Mesenteric fat pad (tissue), 1 donor: ENCODE measurements around the gene SPPL2B. TPM values are rescaled to one million over a fixed set of nuclear protein-coding genes. Genes with fewer than 3 reads are reported as not detected.
"Not testable (repeated sequence)": the region's sequence is repeated elsewhere in the genome, so short reads cannot be mapped to it uniquely, and the experiment has no call there.

Source experiments
- DNase-seq: peaks from one replicate; pipeline ENCODE4 v3.0.0-alpha.2; 2020; ENCODE audit warnings: low spot score
- long read RNA-seq: library from polyadenylated mRNA; unstranded; transcript quantifications from one replicate; pipeline ENCODE4 v2.0.0, GENCODE V29; 2020
- total RNA-seq: library from RNA; stranded (reverse); fragmentation: NEBNext Ultra II Directional; extraction: Animal tissue kit (Norgen Biotek cat#: 25700); gene quantifications from one replicate; pipeline ENCODE4 v1.2.1, GENCODE V29; 2021
- donor health status: DM: yes; HTN: yes; CAD: no.

The SPPL2B gene, protein sequence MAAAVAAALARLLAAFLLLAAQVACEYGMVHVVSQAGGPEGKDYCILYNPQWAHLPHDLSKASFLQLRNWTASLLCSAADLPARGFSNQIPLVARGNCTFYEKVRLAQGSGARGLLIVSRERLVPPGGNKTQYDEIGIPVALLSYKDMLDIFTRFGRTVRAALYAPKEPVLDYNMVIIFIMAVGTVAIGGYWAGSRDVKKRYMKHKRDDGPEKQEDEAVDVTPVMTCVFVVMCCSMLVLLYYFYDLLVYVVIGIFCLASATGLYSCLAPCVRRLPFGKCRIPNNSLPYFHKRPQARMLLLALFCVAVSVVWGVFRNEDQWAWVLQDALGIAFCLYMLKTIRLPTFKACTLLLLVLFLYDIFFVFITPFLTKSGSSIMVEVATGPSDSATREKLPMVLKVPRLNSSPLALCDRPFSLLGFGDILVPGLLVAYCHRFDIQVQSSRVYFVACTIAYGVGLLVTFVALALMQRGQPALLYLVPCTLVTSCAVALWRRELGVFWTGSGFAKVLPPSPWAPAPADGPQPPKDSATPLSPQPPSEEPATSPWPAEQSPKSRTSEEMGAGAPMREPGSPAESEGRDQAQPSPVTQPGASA
- 37.8 TPM for total RNA-seq
- long read RNA-seq, transcript SPPL2B-212 (8 exons, 2,459 nt) = minor isoform, 6 of 111 reads
- long read RNA-seq, transcript SPPL2B-209 (15 exons, 3,456 nt) = major isoform, 27 of 111 reads
- long read RNA-seq, partial matches to known transcripts = 52 of 111 reads
- long read RNA-seq, other reads (novel, unspliced or antisense) = 24 of 111 reads

DNA sequence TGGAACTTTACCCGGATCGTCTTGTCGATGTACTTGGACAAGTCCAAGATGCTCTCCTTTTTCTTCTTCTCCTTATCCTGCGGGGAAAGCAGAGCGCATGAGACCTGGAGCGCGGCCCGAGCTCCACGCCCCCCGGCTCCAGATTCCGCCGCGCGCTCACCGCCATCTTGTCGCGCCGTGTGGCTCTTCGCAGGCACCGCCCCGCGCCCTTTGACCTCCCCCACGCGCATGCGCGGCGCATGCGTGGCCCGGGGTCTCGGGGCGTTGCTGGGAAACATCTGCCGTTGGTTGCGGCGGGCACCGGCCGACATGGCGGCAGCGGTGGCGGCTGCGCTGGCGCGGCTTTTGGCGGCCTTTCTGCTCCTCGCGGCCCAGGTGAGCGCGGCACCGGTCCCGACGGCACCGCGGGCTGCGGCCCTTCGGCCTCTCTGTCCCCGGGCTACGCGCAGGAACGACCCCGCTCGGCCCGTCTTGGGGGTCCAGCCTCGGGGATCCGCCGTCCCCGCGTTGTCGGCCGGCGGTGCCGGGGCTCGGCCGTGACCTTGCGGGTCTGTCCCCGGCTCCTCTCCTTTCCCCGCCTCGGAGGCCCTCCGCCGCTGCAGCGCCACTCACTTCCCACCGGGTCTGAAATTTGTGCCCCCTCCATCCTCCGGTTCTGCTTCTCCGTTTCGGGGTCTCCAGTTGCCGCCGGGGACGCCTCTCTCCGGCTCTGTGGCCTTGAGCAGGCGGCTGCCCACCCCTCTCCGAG lies at the start of gene SPPL2B, which contains the start of gene LSM7:
Gene SPPL2B, plus strand, starts transcription at position 284 of the 748 bp plus-strand sequence. Its CDS starts 26 bp downstream, at position 310.
Gene LSM7, minus strand, starts transcription at position 186 of the 748 bp plus-strand sequence. Its CDS starts 20 bp downstream, at position 166.
- peak; percentile 98 for DNase-seq

DNA sequence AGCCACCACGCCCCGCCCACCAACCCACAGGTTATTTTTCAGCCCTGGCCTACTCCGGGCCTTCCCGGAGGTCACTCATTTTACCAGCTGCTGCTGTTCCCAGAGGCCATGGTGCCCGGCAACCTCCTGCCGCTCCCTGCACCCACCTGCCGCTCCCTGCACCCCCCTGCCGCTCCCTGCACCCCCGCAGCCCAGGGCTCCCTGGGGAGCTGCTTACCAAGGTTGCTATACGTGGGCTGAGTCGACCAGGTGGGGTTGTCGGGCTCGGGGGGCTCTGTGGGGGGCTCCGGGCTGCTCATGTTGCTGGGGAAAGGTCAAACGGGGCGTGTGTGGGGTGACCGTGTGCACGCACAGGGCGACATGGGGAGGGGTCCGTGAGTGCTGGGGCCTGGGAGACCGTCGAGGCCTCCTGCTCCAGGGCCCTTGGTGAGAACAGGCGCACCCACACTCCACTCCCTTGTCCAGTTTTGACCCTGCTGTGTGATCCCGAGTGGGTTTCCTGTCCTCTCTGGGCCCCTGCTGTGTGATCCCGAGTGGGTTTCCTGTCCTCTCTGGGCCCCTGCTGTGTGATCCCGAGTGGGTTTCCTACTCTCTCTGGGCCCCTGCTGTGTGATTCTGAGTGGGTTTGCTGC lies 47.7 kb upstream of the SPPL2B start:
- no peak for DNase-seq

DNA sequence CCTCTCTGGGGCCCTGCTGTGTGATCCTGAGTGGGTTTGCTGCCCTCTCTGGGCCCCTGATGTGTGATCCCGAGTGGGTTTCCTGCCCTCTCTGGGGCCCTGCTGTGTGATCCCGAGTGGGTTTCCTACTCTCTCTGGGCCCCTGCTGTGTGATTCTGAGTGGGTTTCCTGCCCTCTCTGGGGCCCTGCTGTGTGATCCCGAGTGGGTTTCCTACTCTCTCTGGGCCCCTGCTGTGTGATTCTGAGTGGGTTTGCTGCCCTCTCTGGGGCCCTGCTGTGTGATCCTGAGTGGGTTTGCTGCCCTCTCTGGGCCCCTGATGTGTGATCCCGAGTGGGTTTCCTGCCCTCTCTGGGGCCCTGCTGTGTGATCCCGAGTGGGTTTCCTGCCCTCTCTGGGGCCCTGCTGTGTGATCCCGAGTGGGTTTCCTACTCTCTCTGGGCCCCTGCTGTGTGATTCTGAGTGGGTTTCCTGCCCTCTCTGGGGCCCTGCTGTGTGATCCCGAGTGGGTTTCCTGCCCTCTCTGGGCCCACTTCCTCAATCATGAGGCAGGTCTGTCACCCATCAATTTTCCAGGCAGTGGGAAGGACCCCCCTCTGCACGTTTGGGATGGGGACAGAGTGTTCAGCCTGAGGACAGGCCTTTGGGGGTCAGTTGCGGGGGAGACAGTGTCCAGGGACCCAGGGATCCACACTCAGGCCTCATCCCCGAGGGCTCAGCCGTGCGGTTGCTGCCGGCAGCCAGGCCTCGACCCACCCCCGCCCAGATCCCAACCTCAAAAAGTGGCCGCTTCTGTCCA lies 47.0 kb upstream of the SPPL2B start:
- not testable (repeated sequence) for DNase-seq

DNA sequence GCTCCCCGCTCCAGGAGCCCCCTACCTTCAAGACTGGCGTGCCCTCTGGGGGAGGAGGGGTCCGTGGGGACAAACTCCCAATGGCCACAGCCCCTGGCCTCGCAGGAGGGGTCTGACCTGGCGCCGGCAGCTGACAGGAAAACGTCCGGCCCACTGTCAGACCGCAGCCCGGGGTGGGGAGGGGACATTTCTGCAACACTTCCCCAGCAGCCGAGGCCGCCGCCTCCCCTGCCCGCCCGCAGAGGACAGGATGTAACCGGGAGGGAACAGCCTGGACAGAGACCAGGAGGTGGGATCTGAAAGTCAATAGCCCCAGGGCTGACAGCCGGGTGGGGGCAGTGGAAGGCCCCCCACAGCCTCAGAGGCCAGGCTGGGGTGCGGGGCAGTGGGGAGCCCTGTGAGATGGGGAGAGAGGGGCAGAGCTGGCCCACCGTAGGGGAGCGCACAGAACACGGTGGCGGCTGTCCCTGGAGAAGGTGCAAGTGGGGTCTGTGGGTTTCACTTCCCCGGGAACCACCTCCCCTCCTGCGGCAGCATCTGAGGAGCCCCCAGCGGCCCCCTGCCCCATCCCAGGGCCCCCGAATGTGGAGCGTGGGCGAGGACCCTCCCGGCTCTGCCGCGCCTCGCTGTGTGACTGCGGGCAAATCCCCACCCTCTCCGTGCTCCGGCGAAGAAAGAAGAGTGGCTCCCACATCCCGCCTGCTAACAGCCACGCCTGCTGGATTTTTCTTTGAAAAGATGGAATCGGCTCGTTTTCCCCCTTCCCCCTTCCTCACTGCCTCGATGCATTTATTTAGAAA lies 46.2 kb upstream of the SPPL2B start, which contains the start of gene PEAK3:
Gene PEAK3, minus strand, starts transcription at position 114 of the 800 bp plus-strand sequence. CDS start 1,244 bp downstream, outside the sequence.
- DNase-seq = peak; percentile 94

DNA sequence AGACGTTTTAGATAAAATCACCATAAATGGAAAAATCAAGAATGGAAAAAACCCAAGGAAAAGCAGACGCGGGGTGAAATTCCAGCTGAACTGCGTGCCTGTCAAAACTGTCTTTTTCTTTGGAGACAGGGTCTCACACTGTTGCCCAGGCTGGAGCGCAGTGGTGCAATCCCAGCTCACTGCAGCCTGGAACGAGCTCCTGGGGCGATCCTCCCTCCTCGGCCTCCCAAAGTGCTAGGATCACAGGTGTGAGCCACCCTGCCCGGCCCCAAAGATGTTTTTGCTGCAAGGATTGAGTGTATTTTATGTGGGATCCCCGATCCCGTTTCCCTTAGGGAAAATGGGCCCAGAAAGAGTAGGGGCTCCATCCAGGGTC lies 45.6 kb upstream of the SPPL2B start:
- DNase-seq = no peak

DNA sequence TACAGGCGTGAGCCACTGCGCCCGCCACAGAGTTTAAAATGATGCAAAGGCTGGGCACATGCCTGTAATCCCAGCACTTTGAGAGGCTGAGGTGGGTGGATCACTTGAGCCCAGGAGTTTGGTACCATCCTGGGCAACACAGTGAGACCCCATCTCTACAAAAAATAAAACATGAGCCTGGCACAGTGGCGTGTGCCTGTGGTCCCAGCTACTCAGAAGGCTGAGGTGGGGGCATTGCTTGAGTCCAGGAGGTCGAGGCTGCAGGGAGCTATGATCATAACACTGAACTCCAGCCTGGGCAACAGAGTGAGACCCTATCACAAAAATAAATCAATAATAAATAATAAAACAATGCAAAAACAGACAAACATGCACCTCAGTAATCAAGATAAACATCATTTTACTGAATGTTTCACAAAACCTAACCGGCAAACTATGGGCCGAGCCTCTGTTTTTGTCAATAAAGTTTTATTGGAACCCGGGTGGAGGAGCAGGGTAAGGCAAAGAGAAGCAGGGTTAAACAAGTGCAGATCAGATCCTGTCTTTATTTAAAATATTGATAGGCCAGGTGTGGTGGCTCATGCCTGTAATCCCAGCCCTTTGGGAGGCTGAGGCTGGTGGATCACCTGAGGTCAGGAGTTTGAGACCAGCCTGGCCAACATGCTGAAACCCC lies 44.5 kb upstream of the SPPL2B start:
- DNase-seq = no peak

DNA sequence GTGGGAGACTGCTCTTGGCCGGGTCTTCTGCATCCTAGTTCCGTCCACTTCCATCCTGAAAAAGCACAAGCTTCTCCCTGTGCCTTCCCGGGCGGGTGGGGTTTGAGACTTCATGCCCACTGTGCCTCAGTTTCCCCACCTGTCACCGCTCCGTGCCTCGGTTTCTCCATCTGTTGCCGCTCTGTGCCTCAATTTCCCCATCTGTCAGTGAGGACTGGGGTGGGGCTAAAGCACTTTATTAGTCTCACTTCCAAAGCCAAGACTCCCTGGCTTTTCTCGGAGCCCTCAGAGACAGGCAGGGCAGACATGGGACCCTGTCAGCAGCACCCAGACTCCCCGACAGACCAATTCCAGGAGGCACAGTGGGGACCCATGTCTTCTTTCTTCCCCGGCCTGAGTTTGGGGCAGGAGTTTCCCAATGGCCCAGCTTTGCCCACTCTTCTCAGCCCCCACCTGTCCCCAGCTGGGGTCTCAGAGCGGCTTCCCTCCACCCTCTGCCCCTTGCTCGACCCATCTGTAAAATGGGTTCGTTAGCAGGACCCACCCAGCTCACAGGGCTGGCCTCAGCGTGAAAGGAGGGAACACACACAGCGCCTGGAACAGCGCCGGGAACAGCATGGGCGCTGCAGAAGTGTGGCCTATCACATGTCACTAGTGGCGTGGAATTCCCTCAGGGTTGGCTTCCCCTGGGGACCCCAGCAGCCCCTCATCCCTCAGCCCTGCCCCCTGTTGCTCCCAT lies 41.9 kb upstream of the SPPL2B start:
- no peak for DNase-seq

DNA sequence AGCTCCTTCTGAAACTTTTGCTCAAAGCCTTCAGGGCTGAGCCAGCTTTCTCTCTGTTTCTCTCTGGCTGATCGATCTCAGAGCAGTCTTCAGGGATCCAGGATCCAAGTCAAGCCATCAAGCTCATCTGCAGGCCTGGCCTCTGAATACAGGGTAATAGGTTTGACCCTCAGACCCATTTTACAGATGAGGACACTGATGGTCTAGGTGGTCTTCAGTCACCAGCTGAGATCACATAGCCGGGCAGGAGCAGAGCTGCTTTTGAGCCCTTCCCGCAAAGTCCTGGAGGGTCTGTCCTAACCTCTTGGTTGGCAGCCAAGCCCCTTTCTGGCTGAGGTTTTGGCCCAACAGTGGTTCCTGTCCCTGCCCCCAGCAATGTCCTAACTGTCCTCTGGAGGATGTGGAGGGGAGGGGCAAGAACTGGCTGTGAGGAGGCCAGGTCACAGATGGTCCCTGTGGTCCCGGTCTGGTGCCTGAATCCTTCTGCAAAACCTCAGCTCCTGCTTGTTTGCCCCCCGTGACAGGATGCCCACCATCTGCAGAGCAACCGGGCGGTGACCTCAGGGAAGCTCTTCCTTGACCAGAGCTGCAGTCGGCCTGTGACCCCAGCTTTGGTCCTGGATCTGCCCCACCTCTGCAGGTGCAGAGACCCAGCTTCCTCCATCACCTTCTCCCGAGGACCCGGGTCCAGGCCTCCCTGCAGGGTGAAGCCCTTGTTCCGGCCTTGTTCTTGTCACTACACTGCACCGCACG lies 40.7 kb upstream of the SPPL2B start:
- no peak for DNase-seq

DNA sequence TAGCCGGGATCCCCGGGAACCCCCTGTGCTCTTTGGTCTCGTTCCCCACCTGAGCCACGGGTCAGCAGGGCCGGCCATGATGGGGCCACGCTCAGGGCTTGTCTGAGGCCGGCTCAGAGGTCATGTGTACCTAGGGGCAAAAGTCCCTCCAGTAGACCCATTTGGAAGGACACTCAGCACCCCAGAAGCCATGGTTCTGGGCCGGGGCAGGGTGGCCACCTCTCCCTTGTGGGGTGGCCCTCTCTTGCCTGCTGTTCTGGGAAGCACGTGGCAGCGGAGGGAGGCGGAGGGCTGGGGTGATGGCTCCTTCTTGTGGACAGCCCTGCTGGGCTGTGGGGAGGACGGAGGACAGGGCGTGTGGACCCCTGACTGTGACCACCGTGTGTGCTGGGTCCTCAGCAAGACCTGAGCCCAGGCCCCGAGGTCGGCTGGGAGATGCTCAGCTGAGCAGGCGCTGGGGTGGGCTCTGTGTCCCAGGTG lies 40.1 kb upstream of the SPPL2B start:
- no peak for DNase-seq

DNA sequence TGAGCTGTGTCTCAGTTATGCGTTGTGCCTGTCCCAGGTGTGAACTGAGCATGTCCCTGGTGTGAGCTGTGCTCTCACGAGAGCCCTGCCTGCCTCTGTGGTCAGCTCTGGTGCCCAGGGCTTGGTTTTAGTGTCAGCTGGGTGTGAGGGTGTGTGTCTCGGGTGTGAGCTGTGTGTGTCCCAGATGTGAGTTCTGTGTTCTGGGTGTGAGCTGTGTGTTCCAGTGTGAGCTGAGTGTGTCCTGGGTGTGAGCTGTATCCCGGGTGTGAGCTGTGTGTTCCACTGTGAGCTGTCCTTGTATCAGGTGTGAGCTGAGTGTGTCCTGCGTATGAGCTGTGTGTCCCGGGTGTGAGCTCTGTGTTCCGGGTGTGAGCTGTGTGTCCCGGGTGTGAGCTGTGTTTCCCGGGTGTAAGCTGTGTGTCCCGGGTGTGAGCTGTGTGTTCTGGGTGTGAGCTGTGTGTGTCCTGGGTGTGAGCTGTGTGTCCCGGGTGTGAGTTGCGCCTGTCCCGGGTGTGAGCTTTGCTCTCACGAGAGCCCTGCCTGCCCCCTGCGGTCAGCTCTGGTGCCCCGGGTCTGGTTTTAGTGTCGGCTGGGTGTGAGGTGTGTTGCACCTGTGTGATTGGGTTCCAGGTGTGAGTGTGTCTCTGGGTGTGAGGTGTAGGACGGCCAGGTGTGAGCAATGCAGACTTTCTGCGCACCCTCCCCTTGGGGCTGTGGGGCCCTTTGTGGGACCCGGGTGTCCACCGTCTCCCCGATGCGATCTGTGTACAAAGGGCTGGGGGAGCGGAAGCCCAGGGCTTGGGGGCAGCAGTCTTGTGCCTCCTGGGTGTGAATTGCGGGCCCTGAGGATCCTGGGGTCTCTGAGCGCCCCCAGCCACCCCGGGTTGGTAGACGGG lies 39.4 kb upstream of the SPPL2B start:
- no peak for DNase-seq

DNA sequence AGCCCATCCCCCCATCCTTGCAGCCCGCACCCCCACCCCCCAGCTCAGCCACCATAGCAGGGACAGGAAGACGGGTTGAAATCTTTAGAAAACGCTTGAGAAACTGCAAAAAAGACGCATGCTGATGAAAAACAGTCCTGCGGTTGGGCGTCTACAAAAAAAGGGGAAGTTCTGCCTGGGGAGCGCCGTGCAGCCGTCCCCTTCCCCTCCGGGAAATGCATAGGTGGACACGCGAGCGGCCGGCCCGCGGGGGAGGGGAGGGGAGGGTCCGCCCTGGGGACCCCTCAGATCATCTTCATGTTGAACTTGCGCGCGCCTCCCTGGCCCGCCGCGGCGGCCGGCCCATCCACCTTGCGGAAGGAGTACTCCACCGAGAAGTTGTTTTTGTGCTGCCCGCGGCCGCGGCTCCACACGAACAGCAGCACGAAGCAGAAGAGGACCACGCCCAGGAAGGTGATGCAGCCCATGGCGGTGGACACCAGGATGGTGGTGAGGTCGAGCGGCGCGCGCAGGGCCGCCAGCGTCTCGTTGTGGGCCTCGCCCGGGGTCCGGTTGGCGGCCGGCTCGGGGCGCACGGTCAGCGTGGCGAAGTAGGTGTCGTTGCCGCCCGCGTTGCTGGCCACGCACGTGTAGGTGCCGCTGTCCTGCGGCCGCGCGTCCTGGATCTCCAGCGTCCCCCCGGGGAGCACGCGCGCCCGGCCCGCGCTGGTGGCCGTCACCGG lies 38.6 kb upstream of the SPPL2B start:
- no peak for DNase-seq

DNA sequence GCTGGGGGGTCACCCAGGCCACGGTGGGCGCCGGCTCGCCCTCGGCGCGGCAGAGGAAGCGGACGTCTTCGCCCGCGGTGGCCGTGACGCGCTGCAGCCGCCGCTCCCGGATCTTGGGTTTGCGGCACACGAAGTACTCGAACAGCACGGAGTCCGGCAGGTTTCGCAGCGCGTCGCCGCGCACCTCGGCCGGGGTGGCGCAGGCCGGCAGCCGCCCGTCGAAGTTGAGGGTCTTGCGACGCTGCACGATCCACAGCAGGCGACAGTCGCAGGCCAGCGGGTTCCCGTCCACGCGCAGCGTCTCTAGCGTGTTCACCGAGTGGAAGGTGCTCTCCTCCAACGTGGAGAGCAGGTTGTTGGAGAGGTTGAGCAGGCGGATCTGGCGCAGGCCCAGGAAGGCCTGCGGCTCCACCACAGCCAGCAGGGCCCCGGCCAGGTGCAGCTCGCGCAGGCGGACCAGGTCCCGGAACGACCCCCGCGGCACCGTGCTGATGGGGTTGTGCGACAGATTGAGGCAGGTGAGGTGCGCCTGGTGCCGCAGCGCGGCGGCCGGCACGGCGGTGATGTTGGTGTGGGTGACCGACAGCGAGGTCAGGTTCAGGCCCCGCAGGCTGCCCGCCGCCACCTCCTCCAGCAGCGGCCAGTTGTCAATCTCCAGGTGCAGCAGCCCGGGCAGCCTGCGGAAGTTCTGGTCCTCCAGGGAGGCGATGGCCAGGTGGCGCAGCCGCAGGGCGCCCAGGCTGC lies 37.9 kb upstream of the SPPL2B start:
- DNase-seq = no peak

DNA sequence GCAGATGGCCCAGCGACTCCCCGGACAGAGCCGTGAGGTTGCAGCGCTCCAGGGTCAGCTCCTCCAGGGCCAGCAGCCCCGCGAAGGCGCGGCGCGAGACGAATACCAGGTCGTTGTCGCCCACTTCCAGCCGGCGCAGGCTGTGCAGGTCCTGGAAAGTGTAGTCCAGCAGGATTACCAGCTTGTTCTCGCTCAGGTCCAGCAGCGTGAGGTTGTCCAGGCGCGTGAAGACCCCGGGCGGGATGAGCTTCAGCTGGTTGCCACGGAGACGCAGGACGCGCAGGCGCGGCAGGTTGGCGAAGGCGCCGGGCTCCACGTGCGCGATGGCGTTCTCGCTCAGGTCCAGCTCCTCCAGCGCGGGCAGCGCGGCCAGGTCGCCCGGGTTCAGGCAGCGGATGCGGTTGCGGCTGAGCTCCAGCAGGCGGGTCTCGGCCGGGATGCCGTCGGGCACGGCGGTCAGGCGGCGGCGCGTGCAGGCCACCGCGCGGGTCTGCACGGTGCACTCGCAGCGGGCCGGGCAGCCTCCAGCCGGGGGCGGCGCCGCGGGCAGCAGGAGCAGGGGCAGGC lies 37.2 kb upstream of the SPPL2B start:
- no peak for DNase-seq

DNA sequence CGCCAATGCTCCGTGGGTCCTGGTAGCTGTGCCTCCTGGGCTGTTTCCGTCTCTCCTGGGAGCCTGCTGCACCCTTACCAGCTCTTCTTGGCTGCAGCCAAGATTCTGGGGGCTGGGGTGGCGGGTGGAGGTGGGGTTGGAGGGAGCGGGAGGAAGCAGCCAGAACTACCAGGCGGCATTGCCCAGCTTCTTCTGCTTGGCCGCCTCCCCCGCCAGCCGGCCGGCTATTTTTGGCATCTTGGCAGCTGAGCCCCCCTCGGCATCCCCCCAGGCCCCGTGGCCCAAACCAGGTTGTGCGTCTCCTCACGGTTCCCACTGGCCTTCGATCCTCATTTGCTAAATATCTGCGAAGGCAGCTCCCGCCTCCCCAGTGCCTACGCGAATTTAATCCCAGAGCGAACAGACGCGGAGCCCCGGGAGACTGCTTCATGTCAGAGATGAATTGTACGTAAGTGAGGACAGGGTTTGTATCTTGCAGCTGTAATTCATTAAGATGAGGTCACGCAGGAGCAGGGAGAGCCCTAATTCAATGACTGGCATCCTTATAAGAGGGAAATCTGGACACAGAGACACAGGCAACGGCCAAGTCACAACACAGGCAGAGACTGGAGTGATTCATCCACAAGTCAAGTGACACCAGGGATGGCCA lies 33.7 kb upstream of the SPPL2B start:
- DNase-seq = no peak
